Endodermal cell (in vitro differentiated cells): ENCODE data around the gene CNTN4. TPM values are rescaled to one million over a fixed set of nuclear protein-coding genes. Genes with fewer than 3 reads are reported as not detected.
A peak's percentile ranks its signal among the peaks of the same experiment; 100 is the strongest.

Experiments used
- DNase-seq: peaks from one replicate; pipeline ENCODE4 v3.0.0-alpha.2; 2017
- H3K27ac ChIP-seq: 2 replicates; pipeline ENCODE4 v1.5.1; 2013; ENCODE audit warnings: mild to moderate bottlenecking, low read depth, low read length, moderate library complexity
- H3K27me3 ChIP-seq: 2 replicates; pipeline ENCODE4 v1.6.1; 2013; ENCODE audit warnings: mild to moderate bottlenecking, low read length, moderate library complexity; ENCODE audit not compliant: insufficient read depth, control insufficient read depth, poor library complexity, severe bottlenecking
- H3K36me3 ChIP-seq: 2 replicates; pipeline ENCODE4 v1.7.0; 2013; ENCODE audit warnings: mild to moderate bottlenecking, low read length, moderate library complexity; ENCODE audit not compliant: control insufficient read depth, insufficient read depth
- H3K4me1 ChIP-seq: one replicate; pipeline ENCODE4 v1.7.0; 2013; ENCODE audit warnings: low read length; ENCODE audit not compliant: control insufficient read depth, insufficient read depth
- H3K4me3 ChIP-seq: 2 replicates; pipeline ENCODE4 v1.5.1; 2013; ENCODE audit warnings: mild to moderate bottlenecking, low read length, moderate library complexity
- H3K9ac ChIP-seq: 2 replicates; pipeline ENCODE4 v1.6.1; 2013; ENCODE audit warnings: mild to moderate bottlenecking, low read length, moderate library complexity; ENCODE audit not compliant: poor library complexity, severe bottlenecking; ENCODE audit errors: extremely low read depth
- H3K9me3 ChIP-seq: 2 replicates; pipeline ENCODE4 v1.6.1; 2013; ENCODE audit warnings: mild to moderate bottlenecking, low read length, moderate library complexity; ENCODE audit not compliant: control insufficient read depth
- H3K27ac Mint-ChIP-seq: 2 replicates; pipeline ENCODE4 v1.8.0; 2020; ENCODE audit warnings: mixed read lengths
- H3K27me3 Mint-ChIP-seq: 2 replicates; pipeline ENCODE4 v1.8.0; 2021; ENCODE audit warnings: mild to moderate bottlenecking, mixed read lengths; ENCODE audit not compliant: insufficient read depth
- H3K36me3 Mint-ChIP-seq: 2 replicates; pipeline ENCODE4 v1.8.0; 2020; ENCODE audit warnings: low read depth, mixed read lengths
- H3K4me1 Mint-ChIP-seq: 2 replicates; pipeline ENCODE4 v1.8.0; 2020; ENCODE audit warnings: mixed read lengths
- H3K4me3 Mint-ChIP-seq: 2 replicates; pipeline ENCODE4 v1.8.0; 2020; ENCODE audit warnings: mild to moderate bottlenecking, moderate library complexity, mixed read lengths
- H3K9me3 Mint-ChIP-seq: 2 replicates; pipeline ENCODE4 v1.8.0; 2020; ENCODE audit warnings: mild to moderate bottlenecking, mixed read lengths
- CTCF ChIP-seq: fragments of 200-600 bp; sonication (generic); conservative IDR thresholded peaks from 2 replicates; pipeline ENCODE4 v1.5.0; 2021; ENCODE audit warnings: antibody characterized with exemption, mild to moderate bottlenecking
- WGBS, 2 experiments: methylation state at CpG; one replicate each; pipeline versions ENCODE4 v1.1.5 to v1.1.7; 2013; ENCODE audit warnings: missing lambda C conversion rate in 2 of 2, mixed read lengths in 1 of 2; ENCODE audit not compliant: insufficient coverage in 1 of 2, insufficient read length in 1 of 2; 5-methylcytosine and 5-hydroxymethylcytosine counted together
- total RNA-seq, 2 donors: library from RNA; stranded (reverse); fragmentation: NEBNext Ultra II Directional in 1 of 2; extraction: Animal tissue kit (Norgen Biotek cat#: 25700) in 1 of 2; gene quantifications; 2 replicates in 1 of 2; 3 replicates in 1 of 2; pipeline ENCODE4 v1.2.1, GENCODE V29; 2021

The CNTN4 gene
- total RNA-seq, 2 donors from 2014 or later, result 10.8 to 11.1 TPM

GRCh38 chr3:2511356-2511755 is 412.7 kb downstream of the CNTN4 start:
- Mint-ChIP-seq H3K4me1 (peaks cover 11% of the 10 kb centered on the region), H3K36me3 (no peaks in the 10 kb centered on the region), H3K27me3 (peaks cover 8% of the 10 kb centered on the region), H3K9me3 (no peaks in the 10 kb centered on the region), H3K27ac (no peak overlapping the region), H3K4me3 (no peak overlapping the region)
- Histone ChIP-seq H3K27me3 (no peaks in the 10 kb centered on the region), H3K9ac (no peak overlapping the region), H3K4me3 (no peak overlapping the region), H3K36me3 (no peaks in the 10 kb centered on the region), H3K9me3 (no peaks in the 10 kb centered on the region), H3K27ac (no peak overlapping the region), H3K4me1 (no peaks in the 10 kb centered on the region)
- DNase-seq, result peak; percentile 48
- 74 to 80% methylated on average over 3 to 10 of the region's 10 CpGs for WGBS, 2 experiments
- TF ChIP-seq CTCF, result no peak

- Histone ChIP-seq H3K27ac (no peak overlapping the region), H3K36me3 (no peaks in the 10 kb centered on the region), H3K4me1 (no peaks in the 10 kb centered on the region), H3K9me3 (no peaks in the 10 kb centered on the region), H3K4me3 (no peak overlapping the region), H3K9ac (no peak overlapping the region), H3K27me3 (no peaks in the 10 kb centered on the region)
- Mint-ChIP-seq H3K9me3 (no peaks in the 10 kb centered on the region), H3K27ac (no peak overlapping the region), H3K4me3 (no peak overlapping the region), H3K27me3 (peaks cover 8% of the 10 kb centered on the region), H3K36me3 (no peaks in the 10 kb centered on the region), H3K4me1 (peaks cover 16% of the 10 kb centered on the region)
- no peak for TF ChIP-seq CTCF
- 95 to 100% methylated on average over 2 of the region's 2 CpGs for WGBS, 2 experiments
- DNase-seq, result no peak
Measured at GRCh38 chr3:2512881-2513280, 414.2 kb downstream of the CNTN4 start.

GRCh38 chr3:2513986-2514385 is 415.3 kb downstream of the CNTN4 start:
- Histone ChIP-seq H3K9ac (no peak overlapping the region), H3K36me3 (no peaks in the 10 kb centered on the region), H3K27me3 (no peaks in the 10 kb centered on the region), H3K4me1 (no peaks in the 10 kb centered on the region), H3K9me3 (peaks cover 3% of the 10 kb centered on the region), H3K27ac (no peak overlapping the region), H3K4me3 (no peak overlapping the region)
- no peak overlapping the region for H3K27ac Mint-ChIP-seq
- DNase-seq, result no peak
- H3K4me1 Mint-ChIP-seq, result peaks cover 19% of the 10 kb centered on the region
- no peak for TF ChIP-seq CTCF
- no peak overlapping the region for H3K4me3 Mint-ChIP-seq
- peaks cover 8% of the 10 kb centered on the region for H3K27me3 Mint-ChIP-seq
- 74% methylated on average over 4 of the region's 4 CpGs; no CpG with 5 or more reads in 1 of the 2 experiments for WGBS, 2 experiments
- no peaks in the 10 kb centered on the region for H3K36me3 Mint-ChIP-seq
- H3K9me3 Mint-ChIP-seq, result no peaks in the 10 kb centered on the region
